OCI-LY1 (cell line): ENCODE data around the gene TACC3.

Source experiments
- H2AFZ ChIP-seq: fragments of 200-600 bp; sonication (generic), shearing (Covaris generic); 2 replicates; pipeline ENCODE4 v1.6.0; 2014; ENCODE audit warnings: antibody characterized with exemption, mild to moderate bottlenecking, low read length
- H3F3A ChIP-seq: fragments of 200-600 bp; sonication (generic), shearing (Covaris generic); 2 replicates; pipeline ENCODE4 v1.6.0; 2014; ENCODE audit warnings: mild to moderate bottlenecking, antibody characterized with exemption, low read length, moderate library complexity; ENCODE audit not compliant: insufficient read depth
- H3K27ac ChIP-seq: fragments of 200-600 bp; sonication (generic); 2 replicates; pipeline ENCODE4 v1.5.1; 2014; ENCODE audit warnings: low read length, mixed run types, mild to moderate bottlenecking, low read depth; ENCODE audit not compliant: poor library complexity, severe bottlenecking
- H3K27me3 ChIP-seq: fragments of 200-600 bp; sonication (generic); 2 replicates; pipeline ENCODE4 v1.6.0; 2014; ENCODE audit warnings: antibody characterized with exemption, mild to moderate bottlenecking, low read length, moderate library complexity; ENCODE audit not compliant: insufficient read depth
- H3K36me3 ChIP-seq: fragments of 200-600 bp; sonication (generic); 2 replicates; pipeline ENCODE4 v1.6.1; 2014; ENCODE audit warnings: mild to moderate bottlenecking, antibody characterized with exemption, low read length, moderate library complexity, mixed read lengths; ENCODE audit not compliant: insufficient read depth
- H3K4me1 ChIP-seq: fragments of 200-600 bp; sonication (generic); 2 replicates; pipeline ENCODE4 v1.5.1; 2014; ENCODE audit warnings: mild to moderate bottlenecking, low read length, moderate library complexity; ENCODE audit not compliant: insufficient read depth, severe bottlenecking
- H3K4me2 ChIP-seq: fragments of 200-600 bp; sonication (generic), shearing (Covaris generic); 2 replicates; pipeline ENCODE4 v1.6.1; 2014; ENCODE audit warnings: low read length
- H3K4me3 ChIP-seq: fragments of 200-600 bp; sonication (generic); 2 replicates; pipeline ENCODE4 v1.5.1; 2014; ENCODE audit warnings: low read length, low read depth, mild to moderate bottlenecking, mixed read lengths; ENCODE audit not compliant: poor library complexity, severe bottlenecking
- H3K79me2 ChIP-seq: fragments of 200-600 bp; shearing (Covaris generic); 2 replicates; pipeline ENCODE4 v1.6.1; 2016; ENCODE audit warnings: mixed run types, low read length, mixed read lengths; ENCODE audit not compliant: insufficient read depth
- H3K9ac ChIP-seq: fragments of 200-600 bp; sonication (generic), shearing (Covaris generic); 2 replicates; pipeline ENCODE4 v1.6.1; 2014; ENCODE audit warnings: mild to moderate bottlenecking, low read length, mixed read lengths
- H3K9me2 ChIP-seq: fragments of 200-600 bp; sonication (generic), shearing (Covaris generic); 2 replicates; pipeline ENCODE4 v1.6.1; 2014; ENCODE audit warnings: low read depth, mild to moderate bottlenecking, low read length, mixed read lengths
- H3K9me3 ChIP-seq: fragments of 200-600 bp; shearing (Covaris generic); 2 replicates; pipeline ENCODE4 v1.6.1; 2014; ENCODE audit warnings: low read length, mixed read lengths
- H4K20me1 ChIP-seq: fragments of 200-600 bp; sonication (generic), shearing (Covaris generic); 2 replicates; pipeline ENCODE4 v1.6.0; 2016; ENCODE audit warnings: mild to moderate bottlenecking, low read length; ENCODE audit not compliant: insufficient read depth
- CTCF ChIP-seq: fragments of 200-600 bp; sonication (generic), shearing (Covaris generic); IDR thresholded peaks from 2 replicates; pipeline ENCODE4 v1.5.1; 2017; ENCODE audit warnings: mild to moderate bottlenecking, antibody characterized with exemption, low read length, moderate library complexity, mixed read lengths
- EZH2 ChIP-seq: fragments of 200-600 bp; sonication (generic), shearing (Covaris generic); IDR thresholded peaks from 2 replicates; pipeline ENCODE4 v1.8.0; 2017; ENCODE audit warnings: borderline replicate concordance, mixed run types, mild to moderate bottlenecking, antibody characterized with exemption, low read length, moderate library complexity, mixed read lengths

Gene TACC3

GRCh38 chr4:1772853-1773538 is 51.7 kb downstream of the TACC3 start:
- H2AFZ ChIP-seq, result no peak overlapping the region
- H3K27me3 ChIP-seq, result 0 out of 2 replicates have a peak, but pooled peaks cover 3% of the 10 kb centered on the region
- H3K4me3 ChIP-seq, result no peak overlapping the region
- no peaks in the 10 kb centered on the region for H4K20me1 ChIP-seq
- no peaks in the 10 kb centered on the region for H3F3A ChIP-seq
- H3K79me2 ChIP-seq, result no peaks in the 10 kb centered on the region
- no peak overlapping the region for H3K4me2 ChIP-seq
- peaks cover 4% of the 10 kb centered on the region for H3K4me1 ChIP-seq
- no peaks in the 10 kb centered on the region for H3K9me2 ChIP-seq
- H3K36me3 ChIP-seq, result no peaks in the 10 kb centered on the region
- H3K9me3 ChIP-seq, result no peaks in the 10 kb centered on the region
- H3K9ac ChIP-seq, result no peak overlapping the region
- TF ChIP-seq CTCF (no peak), EZH2 (no peak)
- H3K27ac ChIP-seq, result no peak overlapping the region

DNA sequence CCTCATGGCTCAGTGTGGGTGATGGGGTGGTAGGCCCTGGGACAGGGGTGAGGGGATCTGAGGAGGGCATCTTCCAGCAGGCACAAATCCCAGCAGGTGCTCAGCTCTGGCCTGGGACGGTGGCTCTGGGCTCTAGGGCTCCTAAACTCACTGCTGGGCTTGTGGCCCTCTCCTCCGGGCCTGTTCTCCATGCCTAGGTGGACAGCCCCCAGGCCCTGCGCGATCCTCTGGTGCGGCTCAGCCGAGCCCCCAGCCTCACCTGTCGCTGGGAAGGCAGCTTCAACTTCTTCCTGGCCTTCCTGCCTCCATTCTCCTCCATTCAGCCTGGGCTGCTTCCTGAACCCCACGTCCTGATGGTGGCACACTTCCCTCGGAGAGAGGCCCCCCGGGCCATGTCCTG is 52.4 kb downstream of the TACC3 start:
- no peak overlapping the region for H2AFZ ChIP-seq
- no peak overlapping the region for H3K4me2 ChIP-seq
- H3K4me1 ChIP-seq, result no peaks in the 10 kb centered on the region
- no peaks in the 10 kb centered on the region for H3K9me3 ChIP-seq
- TF ChIP-seq EZH2, result no peak
- no peak for TF ChIP-seq CTCF
- H3K9ac ChIP-seq, result no peak overlapping the region
- H3K36me3 ChIP-seq, result no peaks in the 10 kb centered on the region
- no peaks in the 10 kb centered on the region for H3K79me2 ChIP-seq
- no peak overlapping the region for H3K27ac ChIP-seq
- H4K20me1 ChIP-seq, result no peaks in the 10 kb centered on the region
- 0 out of 2 replicates have a peak, but pooled peaks cover 3% of the 10 kb centered on the region for H3K27me3 ChIP-seq
- no peaks in the 10 kb centered on the region for H3K9me2 ChIP-seq
- no peak overlapping the region for H3K4me3 ChIP-seq
- no peaks in the 10 kb centered on the region for H3F3A ChIP-seq

GRCh38 chr4:1775731-1776500 is 54.6 kb downstream of the TACC3 start:
- Histone ChIP-seq H4K20me1 (no peaks in the 10 kb centered on the region), H3F3A (no peaks in the 10 kb centered on the region), H3K9me3 (no peaks in the 10 kb centered on the region), H3K4me1 (no peaks in the 10 kb centered on the region), H2AFZ (no peak overlapping the region), H3K9ac (no peak overlapping the region), H3K79me2 (no peaks in the 10 kb centered on the region), H3K4me2 (no peak overlapping the region), H3K27ac (no peak overlapping the region), H3K27me3 (0 out of 2 replicates have a peak, but pooled peaks cover 3% of the 10 kb centered on the region), H3K4me3 (no peak overlapping the region), H3K36me3 (no peaks in the 10 kb centered on the region), H3K9me2 (no peaks in the 10 kb centered on the region)
- no peak for TF ChIP-seq EZH2
- TF ChIP-seq CTCF, result no peak
